Activated B cell treated with CpG ODN at 0.5 μM for 24 hours (primary cell): ENCODE measurements around the gene TCF4. TPM values are rescaled to one million over a fixed set of nuclear protein-coding genes. Genes with fewer than 3 reads are reported as not detected.

ENCODE experiments used
- ATAC-seq: fragments of 200-7000 bp; cut with Tn5 transposase; one replicate; pipeline ENCODE4 v1.10.0; 2021; ENCODE audit warnings: low read depth, mild to moderate bottlenecking, moderate library complexity
- CTCF ChIA-PET: fragments of 350-600 bp; sonication (Branson Sonifier 250); formaldehyde crosslinking; loops from one replicate; lab custom pipeline; 2021; ENCODE audit warnings: antibody characterized with exemption; lab: Charles Lee
- POLR2A ChIA-PET: fragments of 350-600 bp; sonication (Branson Sonifier 250); formaldehyde crosslinking; loops from one replicate; lab custom pipeline; 2021; ENCODE audit warnings: antibody characterized with exemption; lab: Charles Lee
- DNase-seq: peaks from one replicate; pipeline ENCODE4 v3.0.0; 2022
- H3K27ac Mint-ChIP-seq: one replicate; pipeline ENCODE4 v1.8.0; 2020; ENCODE audit warnings: mixed read lengths
- H3K27me3 Mint-ChIP-seq: one replicate; pipeline ENCODE4 v1.8.0; 2021; ENCODE audit warnings: mixed read lengths
- H3K36me3 Mint-ChIP-seq: one replicate; pipeline ENCODE4 v1.8.0; 2021; ENCODE audit warnings: low read depth, mixed read lengths
- H3K4me1 Mint-ChIP-seq: one replicate; pipeline ENCODE4 v1.8.0; 2021; ENCODE audit warnings: mixed read lengths
- H3K4me3 Mint-ChIP-seq: one replicate; pipeline ENCODE4 v1.8.0; 2020; ENCODE audit warnings: mild to moderate bottlenecking, mixed read lengths
- H3K9me3 Mint-ChIP-seq: one replicate; pipeline ENCODE4 v1.8.0; 2020; ENCODE audit warnings: mixed read lengths
- CTCF ChIP-seq: fragments of 200-600 bp; IDR thresholded peaks from one replicate; pipeline ENCODE4 v1.8.0; 2022; ENCODE audit warnings: antibody characterized with exemption, mild to moderate bottlenecking
- intact Hi-C: fragments of 100-400 bp; cut with micrococcal nuclease; formaldehyde crosslinking; loops from one replicate; pipeline ENCODE4 v1.15.1; 2024
- total RNA-seq: library from RNA; stranded (reverse); gene quantifications from 2 replicates; pipeline ENCODE4 v1.2.3, GENCODE V29; 2022

Gene TCF4
- total RNA-seq, 1 donor from 2014 or later: 270 TPM

- Mint-ChIP-seq H3K4me1 (no peaks in the 10 kb centered on the region), H3K9me3 (no peaks in the 10 kb centered on the region), H3K4me3 (no peak overlapping the region), H3K27me3 (peaks cover 5% of the 10 kb centered on the region), H3K27ac (no peak overlapping the region), H3K36me3 (no peaks in the 10 kb centered on the region)
- ATAC-seq (no peak), DNase-seq (no peak)
- ChIA-PET CTCF (no interaction called here), POLR2A (no interaction called here)
- TF ChIP-seq CTCF: no peak
- intact Hi-C loops: no loop called here
These were observed 398.0 kb downstream of the TCF4 start for GRCh38 chr18:55189972-55190371.

- no peaks in the 10 kb centered on the region for H3K4me1 Mint-ChIP-seq
- peaks cover 5% of the 10 kb centered on the region for H3K27me3 Mint-ChIP-seq
- intact Hi-C loops: no loop called here
- ATAC-seq (no peak), DNase-seq (no peak)
- no peak for TF ChIP-seq CTCF
- no peaks in the 10 kb centered on the region for H3K9me3 Mint-ChIP-seq
- no peak overlapping the region for H3K27ac Mint-ChIP-seq
- H3K36me3 Mint-ChIP-seq: no peaks in the 10 kb centered on the region
- no peak overlapping the region for H3K4me3 Mint-ChIP-seq
- ChIA-PET POLR2A (no interaction called here), CTCF (no interaction called here)
These were observed 401.4 kb downstream of the TCF4 start for GRCh38 chr18:55186588-55186987.

- no peak for DNase-seq
- TF ChIP-seq CTCF: no peak
- Mint-ChIP-seq H3K4me1 (no peaks in the 10 kb centered on the region), H3K27me3 (peaks cover 5% of the 10 kb centered on the region), H3K36me3 (no peaks in the 10 kb centered on the region), H3K27ac (no peak overlapping the region), H3K4me3 (no peak overlapping the region), H3K9me3 (no peaks in the 10 kb centered on the region)
- no peak for ATAC-seq
- ChIA-PET POLR2A (no interaction called here), CTCF (interaction anchor here (1.6 kb wide), 1 partner anchor 10 kb away, joined by 3 read pairs; no protein-coding TSS in a partner anchor)
- intact Hi-C loops: no loop called here
These were observed 402.6 kb downstream of the TCF4 start for GRCh38 chr18:55185391-55185790.

- H3K9me3 Mint-ChIP-seq: no peaks in the 10 kb centered on the region
- no peaks in the 10 kb centered on the region for H3K36me3 Mint-ChIP-seq
- intact Hi-C loops: no loop called here
- no peak for ATAC-seq
- H3K27ac Mint-ChIP-seq: no peak overlapping the region
- no peaks in the 10 kb centered on the region for H3K4me1 Mint-ChIP-seq
- no peak overlapping the region for H3K4me3 Mint-ChIP-seq
- ChIA-PET POLR2A (no interaction called here), CTCF (no interaction called here)
- no peaks in the 10 kb centered on the region for H3K27me3 Mint-ChIP-seq
- TF ChIP-seq CTCF: no peak
- no peak for DNase-seq
These were observed 408.2 kb downstream of the TCF4 start for GRCh38 chr18:55179835-55180234.

GRCh38 chr18:55179425-55179824 lies 408.6 kb downstream of the TCF4 start:
- intact Hi-C loops: no loop called here
- no peak overlapping the region for H3K27ac Mint-ChIP-seq
- POLR2A ChIA-PET: no interaction called here
- no peaks in the 10 kb centered on the region for H3K4me1 Mint-ChIP-seq
- DNase-seq (no peak), ATAC-seq (no peak)
- H3K36me3 Mint-ChIP-seq: no peaks in the 10 kb centered on the region
- CTCF ChIA-PET: no interaction called here
- TF ChIP-seq CTCF: no peak
- no peak overlapping the region for H3K4me3 Mint-ChIP-seq
- no peaks in the 10 kb centered on the region for H3K27me3 Mint-ChIP-seq
- H3K9me3 Mint-ChIP-seq: peaks cover under 1% of the 10 kb centered on the region
